Right lung (tissue), 5 donors: ENCODE data around the gene ZNF275. TPM values are rescaled to one million over a fixed set of nuclear protein-coding genes. Genes with fewer than 3 reads are reported as not detected.
"Not testable (repeated sequence)": the region's sequence is repeated elsewhere in the genome, so short reads cannot be mapped to it uniquely, and the experiment has no call there.

Experiments used
- DNase-seq, 2 donors: peaks; one replicate each; pipeline ENCODE4 v3.0.0-alpha.2; 2013
- polyA plus RNA-seq, 5 donors: library from polyadenylated mRNA; unstranded; fragments of 120-200 nt; gene quantifications; one replicate each; pipeline versions ENCODE4 v1.2.1 to v1.2.3, GENCODE V29; 2013; ENCODE audit warnings: inconsistent platforms in 1 of 5, low replicate concordance in 1 of 5; ENCODE audit not compliant: insufficient read length in 5 of 5, insufficient read depth in 1 of 5

Gene ZNF275
- polyA plus RNA-seq, 5 donors, result 14.1 to 17.3 (median 15.2) TPM

- DNase-seq, result no peak
Measured at GRCh38 chrX:153384390-153384789, 50.4 kb downstream of the ZNF275 start.

GRCh38 chrX:153384973-153385372 lies 51.0 kb downstream of the ZNF275 start:
- DNase-seq, result not testable (repeated sequence)

GRCh38 chrX:153386097-153386496 lies 52.1 kb downstream of the ZNF275 start:
- no peak for DNase-seq

DNA sequence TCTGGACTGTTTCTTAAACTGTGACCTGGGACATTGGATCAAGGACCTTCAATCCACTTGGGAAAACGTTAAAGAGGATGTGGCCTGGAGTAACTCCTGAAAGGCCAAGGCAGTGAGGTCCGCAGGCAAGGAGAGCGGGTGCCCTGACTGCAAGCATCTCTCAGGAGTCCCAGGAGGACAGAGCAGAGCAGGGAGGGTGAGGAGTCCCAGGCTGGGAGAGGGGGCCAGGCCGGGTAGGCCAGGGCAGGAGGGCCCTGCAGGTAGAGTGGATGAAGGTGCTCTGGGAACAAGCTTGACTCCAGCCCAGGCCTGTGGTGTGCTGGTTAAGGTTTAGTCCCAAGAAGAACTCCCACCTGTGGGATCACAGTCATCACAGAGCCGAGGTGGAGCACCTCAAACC lies 53.4 kb downstream of the ZNF275 start:
- DNase-seq, result no peak

GRCh38 chrX:153387987-153388721 lies 54.2 kb downstream of the ZNF275 start:
- DNase-seq, result no peak

GRCh38 chrX:153388722-153389459 lies 54.9 kb downstream of the ZNF275 start:
- no peak for DNase-seq

DNA sequence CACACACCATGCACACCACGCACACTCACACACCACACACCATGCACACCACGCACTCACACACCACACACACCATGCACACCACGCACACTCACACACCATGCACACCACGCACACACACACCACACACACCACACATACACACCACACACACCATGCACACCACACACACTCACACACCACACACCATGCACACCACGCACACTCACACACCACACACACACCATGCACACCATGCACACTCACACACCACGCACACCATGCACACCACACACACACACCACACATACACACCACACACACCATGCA lies 55.5 kb downstream of the ZNF275 start:
- not testable (repeated sequence) for DNase-seq

- DNase-seq, result no peak
Measured at GRCh38 chrX:153392642-153393321, 58.8 kb downstream of the ZNF275 start.

GRCh38 chrX:153394612-153395011 lies 60.7 kb downstream of the ZNF275 start:
- no peak for DNase-seq

DNA sequence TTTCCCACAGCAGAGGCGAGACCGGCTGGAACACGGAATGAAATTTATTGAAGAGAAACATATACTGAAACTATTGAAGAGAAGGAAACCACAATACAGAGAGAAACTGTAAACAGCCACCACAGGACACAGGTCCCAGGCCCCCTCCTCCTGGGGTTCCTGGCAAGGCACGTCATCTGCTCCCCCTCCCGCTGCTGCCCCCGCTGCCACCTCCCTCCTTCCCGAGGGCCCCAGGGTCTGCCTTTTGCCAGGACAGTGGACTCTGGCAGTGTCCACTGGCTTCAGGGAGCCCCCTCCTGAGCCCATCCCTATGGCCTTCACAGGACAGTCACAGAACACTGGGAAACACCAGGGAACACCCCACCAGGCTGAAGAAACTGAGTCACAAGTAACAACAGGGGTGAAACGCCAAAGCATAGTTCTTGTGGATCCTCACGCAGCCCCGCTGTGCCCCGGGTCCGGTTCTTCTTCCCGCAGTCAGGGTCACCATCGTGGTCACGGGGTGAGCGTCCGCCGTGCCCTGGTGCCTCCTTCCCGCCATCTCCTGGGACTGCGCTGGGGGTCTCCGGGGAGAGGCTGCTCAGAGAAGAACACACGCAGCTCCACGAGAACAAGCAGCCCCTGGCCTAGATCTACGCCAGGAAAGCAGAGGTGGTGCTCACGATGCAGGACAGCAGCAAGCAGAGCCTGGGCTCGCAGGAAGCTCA lies 61.8 kb downstream of the ZNF275 start:
- no peak for DNase-seq

GRCh38 chrX:153396320-153397195 lies 62.6 kb downstream of the ZNF275 start:
- no peak for DNase-seq

DNA sequence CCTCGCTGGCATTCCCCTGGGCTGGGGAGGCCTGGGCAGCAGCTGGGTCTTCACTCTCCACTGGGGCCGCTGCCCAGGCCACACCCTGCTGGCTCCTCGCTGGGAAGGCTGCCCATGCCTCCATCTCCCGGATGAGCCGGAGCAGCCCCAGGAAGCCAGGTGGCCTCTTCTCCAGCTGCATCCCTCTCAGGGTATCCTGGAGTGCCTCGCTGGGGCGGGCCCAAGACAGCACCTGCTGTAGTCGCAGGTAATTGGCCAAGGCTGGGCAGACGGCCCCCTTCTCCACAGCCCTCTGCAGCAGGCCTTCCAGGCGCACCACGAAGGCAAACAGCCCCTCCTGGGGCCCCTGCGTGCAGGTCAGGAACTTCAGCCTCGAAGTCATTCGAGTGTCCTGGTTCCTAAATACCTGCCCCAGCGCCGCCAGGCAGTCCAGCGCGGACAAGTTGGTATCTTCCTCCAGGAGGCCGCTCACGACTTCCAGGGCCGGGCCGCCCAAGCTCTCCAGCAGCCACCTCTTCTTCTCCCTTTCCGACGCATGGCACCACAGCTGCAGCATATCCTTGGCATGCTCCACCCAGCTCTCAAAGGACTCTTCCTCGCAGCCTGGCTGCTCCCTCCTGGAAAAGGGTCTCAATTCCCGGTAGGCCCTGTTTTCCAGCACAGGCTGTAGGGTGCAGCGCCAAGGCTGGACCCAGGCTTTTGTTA lies 63.5 kb downstream of the ZNF275 start:
- no peak for DNase-seq

DNA sequence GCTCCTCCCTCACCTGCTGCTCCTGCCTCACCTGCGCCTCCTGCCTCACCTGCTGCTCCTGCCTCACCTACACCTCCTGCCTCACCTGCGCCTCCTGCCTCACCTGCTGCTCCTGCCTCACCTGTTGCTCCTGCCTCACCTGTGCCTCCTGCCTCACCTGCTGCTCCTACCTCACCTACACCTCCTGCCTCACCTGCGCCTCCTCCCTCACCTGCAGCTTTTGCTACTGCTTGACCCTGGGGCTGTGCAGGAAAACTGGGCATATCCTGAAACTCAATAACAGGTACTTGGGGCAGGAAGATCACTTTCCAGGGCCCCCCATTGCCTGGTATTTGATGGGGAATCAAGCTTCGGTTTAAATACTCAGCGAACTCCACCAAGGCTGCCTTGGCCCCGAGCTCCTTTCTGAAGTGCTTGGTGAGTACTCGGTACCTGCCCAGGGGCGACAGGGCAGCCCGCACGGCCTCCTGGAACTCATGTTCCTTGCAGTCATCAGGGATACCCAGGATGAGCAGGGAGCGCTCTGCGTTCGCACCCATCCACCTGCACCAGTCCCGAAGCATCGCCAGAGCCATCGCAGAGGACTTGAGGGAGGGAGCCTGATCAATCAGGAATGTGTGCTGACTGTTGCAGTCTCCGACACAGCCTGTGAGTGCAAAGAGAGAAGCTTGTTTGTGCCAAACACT lies 64.5 kb downstream of the ZNF275 start:
- no peak for DNase-seq

- no peak for DNase-seq
Measured at GRCh38 chrX:153400146-153401132, 66.5 kb downstream of the ZNF275 start.

DNA sequence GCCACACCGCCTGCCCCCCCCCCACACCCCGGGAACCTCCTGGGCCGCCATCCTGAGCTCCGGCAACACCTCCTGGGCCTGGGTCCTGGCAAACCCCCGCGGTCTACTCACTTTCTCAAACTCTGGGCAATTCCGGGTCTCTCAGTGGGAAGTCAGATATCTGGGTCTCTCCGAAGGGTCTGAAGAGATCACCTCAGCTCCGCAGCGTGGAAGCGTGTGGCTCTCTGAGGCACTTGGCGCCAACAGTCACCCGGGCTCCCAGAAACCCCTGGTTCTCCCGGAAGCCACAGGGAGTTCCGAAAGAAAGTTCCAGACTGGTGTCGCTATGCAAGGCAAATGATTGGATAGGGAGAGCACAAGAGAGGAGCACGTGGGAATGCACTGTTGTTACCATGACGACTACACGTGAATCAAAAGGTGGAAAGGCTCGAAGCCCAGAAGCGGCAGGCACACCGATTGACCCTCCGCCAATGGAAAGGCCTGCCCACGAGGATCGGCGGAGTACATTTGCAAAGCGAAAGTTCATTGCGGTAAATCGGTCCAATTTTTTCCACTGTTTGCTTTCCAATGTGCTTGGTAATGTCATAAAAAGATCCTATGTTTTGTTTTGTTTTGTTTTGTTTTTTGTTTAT lies 67.3 kb downstream of the ZNF275 start, which contains the start of gene PNMA6E:
Gene PNMA6E (minus strand): TSS at position 218 of the 632 bp plus-strand sequence. CDS start 2,501 bp downstream, outside the sequence.
- no peak for DNase-seq
